Colonic mucosa (tissue), 4 donors: Measurements from ENCODE around the gene TAS2R16. TPM values are rescaled to one million over a fixed set of nuclear protein-coding genes. Genes with fewer than 3 reads are reported as not detected.
"Not testable (repeated sequence)": the region's sequence is repeated elsewhere in the genome, so short reads cannot be mapped to it uniquely, and the experiment has no call there.

Experiments used
- DNase-seq: peaks from one replicate; pipeline ENCODE4 v3.0.0-alpha.2; 2020
- H3K27ac ChIP-seq: fragments of 200-600 bp; one replicate; pipeline ENCODE4 v1.8.0; 2021
- H3K27me3 ChIP-seq: fragments of 200-600 bp; one replicate; pipeline ENCODE4 v1.8.0; 2021
- H3K36me3 ChIP-seq: fragments of 200-600 bp; one replicate; pipeline ENCODE4 v1.8.0; 2021
- H3K4me1 ChIP-seq: fragments of 200-600 bp; one replicate; pipeline ENCODE4 v1.8.0; 2021; ENCODE audit warnings: mild to moderate bottlenecking
- H3K4me3 ChIP-seq: fragments of 200-600 bp; one replicate; pipeline ENCODE4 v1.8.0; 2021
- H3K9ac ChIP-seq, 2 donors: one replicate each; pipeline ENCODE4 v1.7.0; 2013; ENCODE audit warnings: control low read depth in 2 of 2, low read depth in 2 of 2, low read length in 2 of 2
- H3K9me3 ChIP-seq: fragments of 200-600 bp; one replicate; pipeline ENCODE4 v1.8.0; 2021
- CTCF ChIP-seq: fragments of 200-600 bp; IDR thresholded peaks from one replicate; pipeline ENCODE4 v1.8.0; 2022; ENCODE audit warnings: antibody characterized with exemption, mild to moderate bottlenecking
- intact Hi-C: fragments of 100-400 bp; cut with DNase I; formaldehyde crosslinking; loops from one replicate; pipeline ENCODE4 v1.14.1; 2022
- total RNA-seq, 2 donors: library from RNA; stranded (reverse); fragmentation: NEBNext Ultra II Directional in 1 of 2; extraction: Animal tissue kit (Norgen Biotek cat#: 25700) in 1 of 2; gene quantifications; one replicate each; pipeline ENCODE4 v1.2.1, GENCODE V29; 2021
- donor health status: healthy.
- donor health status: DM: no; HTN: no; CAD: no.
- donor health status: DM: no; HTN: no; CAD: no.

Gene TAS2R16
- total RNA-seq, 2 donors from 2014 or later = not detected

GRCh38 chr7:122965306-122965705 lies 30.2 kb downstream of the TAS2R16 start:
- Histone ChIP-seq H3K27me3 (no peaks in the 10 kb centered on the region), H3K27ac (no peak overlapping the region), H3K9me3 (no peaks in the 10 kb centered on the region), H3K4me1 (no peaks in the 10 kb centered on the region), H3K4me3 (no peak overlapping the region), H3K36me3 (no peaks in the 10 kb centered on the region), H3K9ac (no peak overlapping the region)
- intact Hi-C loops = no loop called here
- no peak for TF ChIP-seq CTCF
- no peak for DNase-seq

GRCh38 chr7:122953678-122954077 lies 41.8 kb downstream of the TAS2R16 start:
- H3K36me3 ChIP-seq, H3K4me1 ChIP-seq, H3K27ac ChIP-seq, H3K9ac ChIP-seq, H3K9me3 ChIP-seq, H3K4me3 ChIP-seq, intact Hi-C loops, DNase-seq, H3K27me3 ChIP-seq: not testable (repeated sequence)

- Histone ChIP-seq H3K27me3 (no peaks in the 10 kb centered on the region), H3K27ac (no peak overlapping the region), H3K4me3 (no peak overlapping the region), H3K4me1 (no peaks in the 10 kb centered on the region), H3K9ac (no peak overlapping the region), H3K9me3 (no peaks in the 10 kb centered on the region), H3K36me3 (no peaks in the 10 kb centered on the region)
- DNase-seq = no peak
- intact Hi-C loops = no loop called here
- TF ChIP-seq CTCF = no peak
Observed at GRCh38 chr7:122951006-122951405, 44.5 kb downstream of the TAS2R16 start.

- no peaks in the 10 kb centered on the region for H3K4me1 ChIP-seq
- no peaks in the 10 kb centered on the region for H3K36me3 ChIP-seq
- H3K9me3 ChIP-seq = no peaks in the 10 kb centered on the region
- H3K9ac ChIP-seq = no peak overlapping the region
- no peak overlapping the region for H3K4me3 ChIP-seq
- H3K27me3 ChIP-seq = no peaks in the 10 kb centered on the region
- no peak for DNase-seq
- no peak for TF ChIP-seq CTCF
- intact Hi-C loops = no loop called here
- H3K27ac ChIP-seq = no peak overlapping the region
Observed at GRCh38 chr7:122949186-122949585, 46.3 kb downstream of the TAS2R16 start.

Other genes starting within 250 kb of the TAS2R16 start
- gene CADPS2, start 109.2 kb downstream of the TAS2R16 start, total RNA-seq = 10 to 100 TPM; 13.6 to 15.2 TPM
- under 1 TPM; 0.32 to 0.40 TPM for gene SLC13A1, start 204.3 kb upstream of the TAS2R16 start, total RNA-seq